Measurements from ENCODE around the gene BLVRB.

The BLVRB gene

DNA sequence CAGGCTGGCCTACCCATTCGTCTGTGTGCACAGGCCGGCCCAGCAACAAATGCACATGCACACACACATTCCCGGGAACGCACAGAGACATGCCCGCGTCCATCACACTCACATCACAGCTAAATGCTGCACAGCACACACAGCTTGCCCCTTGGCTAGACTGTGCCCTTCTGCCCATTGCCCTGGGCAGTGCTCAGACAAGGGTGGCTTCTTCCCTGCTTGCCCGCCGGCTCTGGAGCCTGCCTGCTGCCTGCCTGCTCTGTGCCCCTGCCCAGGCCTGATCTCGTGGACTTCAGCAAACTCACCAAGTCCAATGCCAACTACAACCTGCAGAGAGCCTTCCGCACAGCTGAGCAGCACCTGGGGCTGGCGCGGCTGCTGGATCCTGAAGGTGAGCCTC lies 31.7 kb upstream of the BLVRB start:
- no peaks in the 10 kb centered on the region for H3F3A ChIP-seq (ENCODE audit: insufficient read depth, low read length)
- H3K27ac ChIP-seq (ENCODE audit: low read length), result no peak overlapping the region
- no peaks in the 10 kb centered on the region for H3K9me2 ChIP-seq (replicated peaks; ENCODE audit: insufficient read depth, low read length)
- no peak overlapping the region for H3K9ac ChIP-seq (ENCODE audit: low read length)
- no peak overlapping the region for H3K4me2 ChIP-seq (ENCODE audit: low read depth, low read length)
- TF ChIP-seq EZH2 (optimal IDR thresholded peaks at IDR 0.05; ENCODE audit: low read depth, low read length) (no peak), EZH2phosphoT487 (IDR thresholded peaks at IDR 0.05; ENCODE audit: low read length) (no peak)
- TF ChIP-seq, protein P1, sequence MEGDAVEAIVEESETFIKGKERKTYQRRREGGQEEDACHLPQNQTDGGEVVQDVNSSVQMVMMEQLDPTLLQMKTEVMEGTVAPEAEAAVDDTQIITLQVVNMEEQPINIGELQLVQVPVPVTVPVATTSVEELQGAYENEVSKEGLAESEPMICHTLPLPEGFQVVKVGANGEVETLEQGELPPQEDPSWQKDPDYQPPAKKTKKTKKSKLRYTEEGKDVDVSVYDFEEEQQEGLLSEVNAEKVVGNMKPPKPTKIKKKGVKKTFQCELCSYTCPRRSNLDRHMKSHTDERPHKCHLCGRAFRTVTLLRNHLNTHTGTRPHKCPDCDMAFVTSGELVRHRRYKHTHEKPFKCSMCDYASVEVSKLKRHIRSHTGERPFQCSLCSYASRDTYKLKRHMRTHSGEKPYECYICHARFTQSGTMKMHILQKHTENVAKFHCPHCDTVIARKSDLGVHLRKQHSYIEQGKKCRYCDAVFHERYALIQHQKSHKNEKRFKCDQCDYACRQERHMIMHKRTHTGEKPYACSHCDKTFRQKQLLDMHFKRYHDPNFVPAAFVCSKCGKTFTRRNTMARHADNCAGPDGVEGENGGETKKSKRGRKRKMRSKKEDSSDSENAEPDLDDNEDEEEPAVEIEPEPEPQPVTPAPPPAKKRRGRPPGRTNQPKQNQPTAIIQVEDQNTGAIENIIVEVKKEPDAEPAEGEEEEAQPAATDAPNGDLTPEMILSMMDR (IDR thresholded peaks at IDR 0.05; ENCODE audit: low read length), result no peak
- no peak for DNase-seq
- no peak overlapping the region for H2AFZ ChIP-seq (ENCODE audit: low read length)
- no peaks in the 10 kb centered on the region for H3K4me1 ChIP-seq (ENCODE audit: low read length)
- peaks cover 23% of the 10 kb centered on the region for H3K27me3 ChIP-seq (replicated peaks; ENCODE audit: insufficient read depth, low read length)
- no peaks in the 10 kb centered on the region for H3K79me2 ChIP-seq (ENCODE audit: low read length)
- H3K4me3 ChIP-seq (ENCODE audit: low read length), result no peak overlapping the region
- no peaks in the 10 kb centered on the region for H3K9me3 ChIP-seq (replicated peaks; ENCODE audit: insufficient read depth, low read length)
- H4K20me1 ChIP-seq (ENCODE audit: insufficient read depth, low read length), result no peaks in the 10 kb centered on the region
- H3K36me3 ChIP-seq (replicated peaks; ENCODE audit: insufficient read depth, low read length), result no peaks in the 10 kb centered on the region

GRCh38 chr19:40494191-40494838 lies 28.8 kb upstream of the BLVRB start:
- Histone ChIP-seq H3K79me2 (ENCODE audit: low read length) (no peaks in the 10 kb centered on the region), H3K4me1 (ENCODE audit: low read length) (no peaks in the 10 kb centered on the region), H3K27me3 (replicated peaks; ENCODE audit: insufficient read depth, low read length) (peaks cover 32% of the 10 kb centered on the region), H3K4me3 (ENCODE audit: low read length) (no peak overlapping the region), H3K9me3 (replicated peaks; ENCODE audit: insufficient read depth, low read length) (no peaks in the 10 kb centered on the region), H3K9me2 (replicated peaks; ENCODE audit: insufficient read depth, low read length) (no peaks in the 10 kb centered on the region), H2AFZ (ENCODE audit: low read length) (no peak overlapping the region), H3K27ac (ENCODE audit: low read length) (no peak overlapping the region), H3K9ac (ENCODE audit: low read length) (no peak overlapping the region), H4K20me1 (ENCODE audit: insufficient read depth, low read length) (no peaks in the 10 kb centered on the region), H3K36me3 (replicated peaks; ENCODE audit: insufficient read depth, low read length) (no peaks in the 10 kb centered on the region), H3K4me2 (ENCODE audit: low read depth, low read length) (no peak overlapping the region), H3F3A (ENCODE audit: insufficient read depth, low read length) (no peaks in the 10 kb centered on the region)
- TF ChIP-seq EZH2 (optimal IDR thresholded peaks at IDR 0.05; ENCODE audit: low read depth, low read length) (no peak), EZH2phosphoT487 (IDR thresholded peaks at IDR 0.05; ENCODE audit: low read length) (no peak)
- TF ChIP-seq, protein P1 (IDR thresholded peaks at IDR 0.05; ENCODE audit: low read length), result no peak
- DNase-seq, result no peak

GRCh38 chr19:40493778-40494177 lies 28.2 kb upstream of the BLVRB start:
- Histone ChIP-seq H3K9me2 (replicated peaks; ENCODE audit: insufficient read depth, low read length) (no peaks in the 10 kb centered on the region), H3K4me2 (ENCODE audit: low read depth, low read length) (no peak overlapping the region), H3K4me3 (ENCODE audit: low read length) (no peak overlapping the region), H3K4me1 (ENCODE audit: low read length) (no peaks in the 10 kb centered on the region), H2AFZ (ENCODE audit: low read length) (no peak overlapping the region), H3K9ac (ENCODE audit: low read length) (no peak overlapping the region), H3K27me3 (replicated peaks; ENCODE audit: insufficient read depth, low read length) (peaks cover 32% of the 10 kb centered on the region), H3K79me2 (ENCODE audit: low read length) (no peaks in the 10 kb centered on the region), H4K20me1 (ENCODE audit: insufficient read depth, low read length) (no peaks in the 10 kb centered on the region), H3F3A (ENCODE audit: insufficient read depth, low read length) (no peaks in the 10 kb centered on the region), H3K27ac (ENCODE audit: low read length) (no peak overlapping the region), H3K36me3 (replicated peaks; ENCODE audit: insufficient read depth, low read length) (no peaks in the 10 kb centered on the region), H3K9me3 (replicated peaks; ENCODE audit: insufficient read depth, low read length) (no peaks in the 10 kb centered on the region)
- no peak for DNase-seq
- TF ChIP-seq, protein P1 (IDR thresholded peaks at IDR 0.05; ENCODE audit: low read length), result no peak
- TF ChIP-seq EZH2phosphoT487 (IDR thresholded peaks at IDR 0.05; ENCODE audit: low read length) (no peak), EZH2 (optimal IDR thresholded peaks at IDR 0.05; ENCODE audit: low read depth, low read length) (no peak)
